HCT116 (cell line): ENCODE measurements around the gene LYST. TPM values are rescaled to one million over a fixed set of nuclear protein-coding genes. Genes with fewer than 3 reads are reported as not detected.

Experiments used
- ATAC-seq: fragments of 200-7000 bp; cut with Tn5 transposase; 2 replicates; pipeline ENCODE4 v1.9.1; 2020; ENCODE audit warnings: mild to moderate bottlenecking, moderate library complexity
- BruUV-seq: library from RNA; stranded (reverse); fragments of 400-500 nt; replicated peaks from 2 replicates; lab custom pipeline; 2021; lab: Mats Ljungman, UMichigan
- CTCF ChIA-PET: fragments of 300-600 bp; sonication (Branson Sonifier 250); formaldehyde crosslinking; loops from one replicate; lab custom pipeline; 2021; ENCODE audit warnings: antibody characterized with exemption; lab: Charles Lee
- POLR2A ChIA-PET: fragments of 300-600, 350-600 bp; sonication (Branson Sonifier 250); formaldehyde crosslinking; loops from one replicate; lab custom pipeline; 2021; ENCODE audit warnings: antibody characterized with exemption; lab: Charles Lee
- RAD21 ChIA-PET, 2 experiments: fragments of 300-600 bp; sonication (Branson Sonifier 250); formaldehyde crosslinking; loops; one replicate each; lab custom pipeline; 2023; ENCODE audit warnings: low total read pairs in 2 of 2; ENCODE audit not compliant: uncharacterized antibody in 2 of 2, unreplicated experiment in 2 of 2, low non-redundant PET in 1 of 2; lab: Charles Lee
- DNase-seq: peaks from one replicate; pipeline ENCODE4 v3.0.0-alpha.2; 2010; ENCODE audit warnings: low read depth, low spot score
- H2AFZ ChIP-seq: fragments of 200-600 bp; shearing (Covaris generic), sonication (generic); 2 replicates; pipeline ENCODE4 v1.6.1; 2017; ENCODE audit warnings: low read depth, mixed run types, mixed read lengths, antibody characterized with exemption, low read length; ENCODE audit not compliant: poor library complexity, severe bottlenecking
- H3K27ac ChIP-seq: 2 replicates; pipeline ENCODE4 v1.5.1; 2012; ENCODE audit warnings: low read depth, low read length
- H3K27me3 ChIP-seq: fragments of 200-600 bp; sonication (generic); 2 replicates; pipeline ENCODE4 v1.6.1; 2016; ENCODE audit warnings: mixed run types, low read length, mixed read lengths; ENCODE audit not compliant: insufficient read depth
- H3K36me3 ChIP-seq, 2 experiments: fragments of 200-500 bp in 1 of 2; fragments of 200-600 bp in 1 of 2; sonication (Bioruptor generic) in 1 of 2; sonication (generic) in 1 of 2; 2 replicates each; pipeline versions ENCODE4 v1.5.1 to v1.6.1; 2014 to 2016; ENCODE audit warnings: low read length in 2 of 2, inconsistent platforms in 1 of 2, mixed read lengths in 1 of 2, mixed run types in 1 of 2; ENCODE audit not compliant: insufficient read depth in 2 of 2, control insufficient read depth in 1 of 2
- H3K4me1 ChIP-seq, 2 experiments: fragments of 200-600 bp in 1 of 2; sonication (generic) in 1 of 2; 2 replicates each; pipeline versions ENCODE4 v1.5.1 to v1.6.1; 2012 to 2017; ENCODE audit warnings: low read length in 2 of 2, inconsistent platforms in 1 of 2, mild to moderate bottlenecking in 1 of 2, mixed read lengths in 1 of 2, mixed run types in 1 of 2, moderate library complexity in 1 of 2; ENCODE audit not compliant: insufficient read depth in 2 of 2, control insufficient read depth in 1 of 2
- H3K4me2 ChIP-seq: fragments of 200-600 bp; sonication (generic); 2 replicates; pipeline ENCODE4 v1.6.1; 2017; ENCODE audit warnings: mixed run types, low read length, mixed read lengths
- H3K4me3 ChIP-seq, 2 experiments: fragments of 200-600 bp in 1 of 2; sonication (generic) in 1 of 2; replicated peaks in 1 of 2; 2 replicates each; pipeline ENCODE4 v1.5.1; 2011 to 2016; ENCODE audit warnings: low read length in 2 of 2, control low read depth in 1 of 2, low read depth in 1 of 2, mild to moderate bottlenecking in 1 of 2, mixed read lengths in 1 of 2, mixed run types in 1 of 2
- H3K79me2 ChIP-seq: fragments of 200-600 bp; sonication (generic); 2 replicates; pipeline ENCODE4 v1.6.1; 2017; ENCODE audit warnings: mild to moderate bottlenecking, mixed run types, low read length, moderate library complexity, mixed read lengths; ENCODE audit not compliant: insufficient read depth
- H3K9ac ChIP-seq: fragments of 200-600 bp; sonication (generic); 2 replicates; pipeline ENCODE4 v1.6.1; 2016; ENCODE audit warnings: low read length, mixed read lengths
- H3K9me2 ChIP-seq: fragments of 200-600 bp; sonication (generic), shearing (Covaris generic); 2 replicates; pipeline ENCODE4 v1.6.1; 2017; ENCODE audit warnings: mixed run types, mild to moderate bottlenecking, moderate library complexity; ENCODE audit not compliant: insufficient read depth
- H3K9me3 ChIP-seq, 2 experiments: fragments of 200-500 bp in 1 of 2; fragments of 200-600 bp in 1 of 2; sonication (Bioruptor generic) in 1 of 2; sonication (generic) in 1 of 2; 2 replicates each; pipeline ENCODE4 v1.6.1; 2014 to 2017; ENCODE audit warnings: low read length in 2 of 2, mixed read lengths in 2 of 2, inconsistent platforms in 1 of 2, low read depth in 1 of 2, mild to moderate bottlenecking in 1 of 2, mixed run types in 1 of 2, moderate library complexity in 1 of 2; ENCODE audit not compliant: control insufficient read depth in 1 of 2, insufficient read depth in 1 of 2
- H4K20me1 ChIP-seq: fragments of 200-600 bp; sonication (generic), shearing (Covaris generic); 2 replicates; pipeline ENCODE4 v1.6.1; 2017; ENCODE audit warnings: mixed run types, mild to moderate bottlenecking, moderate library complexity; ENCODE audit not compliant: insufficient read depth
- ATF3 ChIP-seq: IDR thresholded peaks from 2 replicates; pipeline ENCODE4 v1.6.1; 2012
- CTCF ChIP-seq, 3 experiments: fragments of 200-600 bp in 1 of 3; sonication (generic) in 1 of 3; IDR thresholded peaks in 2 of 3; conservative IDR thresholded peaks in 1 of 3; 2 replicates each; pipeline ENCODE4 v1.5.1; 2012 to 2017; ENCODE audit warnings: low read depth in 2 of 3, low read length in 2 of 3, antibody characterized with exemption in 1 of 3, borderline replicate concordance in 1 of 3, control low read depth in 1 of 3, mild to moderate bottlenecking in 1 of 3, mixed read lengths in 1 of 3, mixed run types in 1 of 3, moderate library complexity in 1 of 3; ENCODE audit not compliant: insufficient read depth in 1 of 3
- EGR1 ChIP-seq: IDR thresholded peaks from 2 replicates; pipeline ENCODE4 v1.6.1; 2012; ENCODE audit warnings: low read depth
- POLR2AphosphoS5 ChIP-seq: IDR thresholded peaks from 2 replicates; pipeline ENCODE4 v1.6.1; 2011; ENCODE audit warnings: mild to moderate bottlenecking, low read depth, low read length, moderate library complexity
- YY1 ChIP-seq: IDR thresholded peaks from 2 replicates; pipeline ENCODE4 v1.6.1; 2011; ENCODE audit warnings: low read length, low read depth, moderate library complexity, mild to moderate bottlenecking; ENCODE audit not compliant: insufficient replicate concordance; ENCODE audit errors: extremely low read depth
- ZFX ChIP-seq: fragments of 450-650 bp; IDR thresholded peaks from 2 replicates; pipeline ENCODE4 v1.6.1; 2017
- ZNF274 ChIP-seq: fragments of 200-500 bp; sonication (Bioruptor generic); IDR thresholded peaks from 2 replicates; pipeline ENCODE4 v1.6.1; 2014; ENCODE audit warnings: mild to moderate bottlenecking, low read depth, low read length, inconsistent platforms
- intact Hi-C: fragments of 100-400 bp; cut with micrococcal nuclease; formaldehyde crosslinking; loops from 2 replicates; pipeline ENCODE4 v1.10.0; 2022
- total RNA-seq: library from RNA; stranded (reverse); gene quantifications from one replicate; pipeline ENCODE4 v1.2.1, GENCODE V29; 2021; ENCODE audit not compliant: unreplicated experiment

Gene LYST
- total RNA-seq, 1 experiment from 2014 or later: 6.6 TPM

GRCh38 chr1:235617808-235618207, 248.9 kb downstream of the LYST start:
- CTCF ChIA-PET: interaction anchor here (0.9 to 1.4 kb wide), 2 partner anchors 17 to 19 kb away, joined by 3 to 7 read pairs; no protein-coding TSS in a partner anchor
- Histone ChIP-seq H2AFZ (no peak overlapping the region), H3K9ac (no peak overlapping the region), H3K27me3 (no peaks in the 10 kb centered on the region), H3K27ac (no peak overlapping the region), H3K36me3 (no peaks in the 10 kb centered on the region), H3K9me2 (no peaks in the 10 kb centered on the region), H3K79me2 (no peaks in the 10 kb centered on the region), H3K4me1 (peaks cover under 1 to 5% of the 10 kb centered on the region in 2 experiments; a peak in 2 of 4 replicates), H4K20me1 (no peaks in the 10 kb centered on the region), H3K9me3 (no peaks in the 10 kb centered on the region)
- ATAC-seq (peak; percentile 61; the same call in 1 of the 2 replicates), DNase-seq (no peak)
- POLR2A ChIA-PET: no interaction called here
- RAD21 ChIA-PET: no interaction called here
- TF ChIP-seq ZFX (no peak), ATF3 (no peak), CTCF (IDR thresholded peaks at IDR 0.05 in 2 of 3, conservative IDR thresholded peaks at IDR 0.05 in 1 of 3; ENCODE audit: borderline replicate concordance in 1 of 3, insufficient read depth in 1 of 3, low read depth in 2 of 3, low read length in 2 of 3) (peak in 2 of 3 experiments; percentile 26 to 35; a peak in 2 of 6 replicates), POLR2AphosphoS5 (no peak), EGR1 (no peak), ZNF274 (no peak), YY1 (no peak)
- TF ChIP-seq, all 23 proteins: peak for 1
- intact Hi-C loops: no loop called here
- Histone ChIP-seq H3K4me2 (no peak overlapping the region), H3K4me3 (no peak overlapping the region)
- BruUV-seq: no TSS peak
